ENCODE measurements around the gene PLEKHA8.

DNA sequence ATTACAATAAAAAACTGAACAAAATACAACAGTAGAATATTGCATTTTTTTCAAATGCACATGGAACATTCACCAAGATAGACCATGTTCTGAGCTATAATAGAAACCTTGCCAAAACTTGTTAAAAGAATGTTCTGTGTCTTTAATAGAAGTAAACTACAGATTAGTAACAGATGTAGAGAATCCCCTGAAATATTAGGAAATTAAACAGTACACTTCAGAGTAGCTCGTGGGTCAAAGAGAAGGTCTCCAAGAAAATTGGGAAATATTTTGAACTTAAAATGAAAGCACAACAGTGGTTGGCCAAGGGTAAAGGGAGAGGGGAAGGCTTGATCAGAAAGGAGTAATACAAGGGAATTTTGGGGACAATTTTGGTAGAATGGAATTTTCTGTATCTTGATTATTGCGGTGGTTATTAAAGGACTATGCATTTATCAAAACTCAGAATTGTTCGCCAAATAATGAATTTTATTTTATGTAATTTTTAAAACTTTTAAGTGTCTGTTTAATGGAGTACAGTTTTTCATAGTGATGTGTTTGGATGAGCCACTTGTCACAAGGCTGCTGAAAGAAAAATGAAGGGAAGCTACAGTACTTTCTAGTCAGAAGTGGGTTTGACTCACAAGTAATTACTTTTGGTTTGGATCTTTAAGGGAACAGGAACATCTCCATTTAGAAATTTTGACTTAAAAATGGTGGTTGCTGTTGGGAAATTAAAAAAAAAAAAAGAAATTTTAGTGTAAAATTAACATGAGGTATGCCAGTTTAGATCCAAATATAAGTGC lies 10.2 kb downstream of the PLEKHA8 start:
- TF ChIP-seq, protein P1, sequence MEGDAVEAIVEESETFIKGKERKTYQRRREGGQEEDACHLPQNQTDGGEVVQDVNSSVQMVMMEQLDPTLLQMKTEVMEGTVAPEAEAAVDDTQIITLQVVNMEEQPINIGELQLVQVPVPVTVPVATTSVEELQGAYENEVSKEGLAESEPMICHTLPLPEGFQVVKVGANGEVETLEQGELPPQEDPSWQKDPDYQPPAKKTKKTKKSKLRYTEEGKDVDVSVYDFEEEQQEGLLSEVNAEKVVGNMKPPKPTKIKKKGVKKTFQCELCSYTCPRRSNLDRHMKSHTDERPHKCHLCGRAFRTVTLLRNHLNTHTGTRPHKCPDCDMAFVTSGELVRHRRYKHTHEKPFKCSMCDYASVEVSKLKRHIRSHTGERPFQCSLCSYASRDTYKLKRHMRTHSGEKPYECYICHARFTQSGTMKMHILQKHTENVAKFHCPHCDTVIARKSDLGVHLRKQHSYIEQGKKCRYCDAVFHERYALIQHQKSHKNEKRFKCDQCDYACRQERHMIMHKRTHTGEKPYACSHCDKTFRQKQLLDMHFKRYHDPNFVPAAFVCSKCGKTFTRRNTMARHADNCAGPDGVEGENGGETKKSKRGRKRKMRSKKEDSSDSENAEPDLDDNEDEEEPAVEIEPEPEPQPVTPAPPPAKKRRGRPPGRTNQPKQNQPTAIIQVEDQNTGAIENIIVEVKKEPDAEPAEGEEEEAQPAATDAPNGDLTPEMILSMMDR (IDR thresholded peaks at IDR 0.05) = no peak
- TF ChIP-seq EZH2 (IDR thresholded peaks at IDR 0.05) (no peak), EZH2phosphoT487 (IDR thresholded peaks at IDR 0.05) (no peak)
